Ishikawa (cell line): ENCODE results near the gene FOXI1.

Experiments used
- CEBPB ChIP-seq: IDR thresholded peaks from 2 replicates; pipeline ENCODE4 v1.6.1; 2012
- EGR1 ChIP-seq: IDR thresholded peaks from 2 replicates; pipeline ENCODE4 v1.6.1; 2012
- EP300 ChIP-seq: IDR thresholded peaks from 2 replicates; pipeline ENCODE4 v1.6.1; 2012; ENCODE audit warnings: borderline replicate concordance
- MAX ChIP-seq: IDR thresholded peaks from 2 replicates; pipeline ENCODE4 v1.6.1; 2012
- RAD21 ChIP-seq: IDR thresholded peaks from 2 replicates; pipeline ENCODE4 v1.6.1; 2012; ENCODE audit warnings: low read depth
- TEAD4 ChIP-seq: IDR thresholded peaks from 2 replicates; pipeline ENCODE4 v1.6.1; 2012
- YY1 ChIP-seq: IDR thresholded peaks from 2 replicates; pipeline ENCODE4 v1.6.1; 2012; ENCODE audit warnings: low read depth
- TF ChIP-seq, protein P1 (sequence below): IDR thresholded peaks from 2 replicates; pipeline ENCODE4 v1.6.1; 2012; ENCODE audit warnings: low read depth, mild to moderate bottlenecking

DNA sequence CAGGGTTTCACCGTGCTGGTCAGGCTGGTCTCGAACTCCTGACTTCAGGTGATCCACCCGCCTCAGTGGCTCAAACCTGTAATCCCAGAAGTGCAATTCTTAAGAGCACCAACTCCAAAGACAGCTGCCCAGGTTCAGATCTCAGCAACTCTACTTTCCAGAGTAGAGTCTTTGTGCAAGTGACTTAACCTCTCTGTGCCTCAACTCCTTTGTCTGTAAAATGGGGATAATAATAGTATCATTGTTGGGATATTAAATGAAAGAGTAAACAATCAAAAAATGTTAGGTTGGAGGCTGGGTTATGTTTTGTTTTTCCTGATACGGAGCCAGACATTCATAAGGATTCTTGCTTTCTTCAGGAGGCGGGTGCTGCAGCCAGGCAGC is 45.0 kb downstream of the FOXI1 start:
- TF ChIP-seq, protein P1, sequence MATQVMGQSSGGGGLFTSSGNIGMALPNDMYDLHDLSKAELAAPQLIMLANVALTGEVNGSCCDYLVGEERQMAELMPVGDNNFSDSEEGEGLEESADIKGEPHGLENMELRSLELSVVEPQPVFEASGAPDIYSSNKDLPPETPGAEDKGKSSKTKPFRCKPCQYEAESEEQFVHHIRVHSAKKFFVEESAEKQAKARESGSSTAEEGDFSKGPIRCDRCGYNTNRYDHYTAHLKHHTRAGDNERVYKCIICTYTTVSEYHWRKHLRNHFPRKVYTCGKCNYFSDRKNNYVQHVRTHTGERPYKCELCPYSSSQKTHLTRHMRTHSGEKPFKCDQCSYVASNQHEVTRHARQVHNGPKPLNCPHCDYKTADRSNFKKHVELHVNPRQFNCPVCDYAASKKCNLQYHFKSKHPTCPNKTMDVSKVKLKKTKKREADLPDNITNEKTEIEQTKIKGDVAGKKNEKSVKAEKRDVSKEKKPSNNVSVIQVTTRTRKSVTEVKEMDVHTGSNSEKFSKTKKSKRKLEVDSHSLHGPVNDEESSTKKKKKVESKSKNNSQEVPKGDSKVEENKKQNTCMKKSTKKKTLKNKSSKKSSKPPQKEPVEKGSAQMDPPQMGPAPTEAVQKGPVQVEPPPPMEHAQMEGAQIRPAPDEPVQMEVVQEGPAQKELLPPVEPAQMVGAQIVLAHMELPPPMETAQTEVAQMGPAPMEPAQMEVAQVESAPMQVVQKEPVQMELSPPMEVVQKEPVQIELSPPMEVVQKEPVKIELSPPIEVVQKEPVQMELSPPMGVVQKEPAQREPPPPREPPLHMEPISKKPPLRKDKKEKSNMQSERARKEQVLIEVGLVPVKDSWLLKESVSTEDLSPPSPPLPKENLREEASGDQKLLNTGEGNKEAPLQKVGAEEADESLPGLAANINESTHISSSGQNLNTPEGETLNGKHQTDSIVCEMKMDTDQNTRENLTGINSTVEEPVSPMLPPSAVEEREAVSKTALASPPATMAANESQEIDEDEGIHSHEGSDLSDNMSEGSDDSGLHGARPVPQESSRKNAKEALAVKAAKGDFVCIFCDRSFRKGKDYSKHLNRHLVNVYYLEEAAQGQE: no peak
- no peak for TF ChIP-seq EP300
- TF ChIP-seq TEAD4: no peak
- no peak for TF ChIP-seq EGR1
- TF ChIP-seq MAX: no peak
- TF ChIP-seq RAD21: no peak
- no peak for TF ChIP-seq CEBPB
- no peak for TF ChIP-seq YY1
